ENCODE measurements around the gene EEF1AKMT1.
"Not testable (repeated sequence)": the region's sequence is repeated elsewhere in the genome, so short reads cannot be mapped to it uniquely, and the experiment has no call there.

EEF1AKMT1 gene

DNA sequence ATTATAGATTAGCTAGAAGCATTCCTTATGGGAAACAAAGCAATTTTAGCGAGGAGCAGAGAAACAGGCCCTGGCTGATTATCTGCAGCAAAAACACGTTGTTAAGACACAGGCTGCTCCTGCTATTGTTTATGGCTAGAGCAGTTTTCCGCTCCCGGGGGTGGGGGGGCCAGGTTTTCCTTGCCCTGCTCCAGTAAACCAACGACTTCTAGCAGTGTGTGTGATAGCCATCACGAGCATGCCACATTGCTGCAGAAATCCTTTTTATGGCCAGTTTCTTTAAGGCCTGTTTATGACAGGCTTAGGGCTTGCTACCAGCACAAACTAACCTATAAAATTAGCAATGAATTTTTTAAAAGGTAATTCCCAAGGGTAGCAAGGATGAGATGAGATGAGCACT lies 88.7 kb downstream of the EEF1AKMT1 start:
- H3K27me3 Mint-ChIP-seq: no peaks in the 10 kb centered on the region
- no peaks in the 10 kb centered on the region for H3K4me1 Mint-ChIP-seq
- CTCF ChIA-PET: no interaction called here
- no peak for DNase-seq
- H3K4me3 Mint-ChIP-seq: no peak overlapping the region
- H3K27ac Mint-ChIP-seq: no peak overlapping the region
- H3K9me3 Mint-ChIP-seq: no peaks in the 10 kb centered on the region
- no peaks in the 10 kb centered on the region for H3K36me3 Mint-ChIP-seq

DNA sequence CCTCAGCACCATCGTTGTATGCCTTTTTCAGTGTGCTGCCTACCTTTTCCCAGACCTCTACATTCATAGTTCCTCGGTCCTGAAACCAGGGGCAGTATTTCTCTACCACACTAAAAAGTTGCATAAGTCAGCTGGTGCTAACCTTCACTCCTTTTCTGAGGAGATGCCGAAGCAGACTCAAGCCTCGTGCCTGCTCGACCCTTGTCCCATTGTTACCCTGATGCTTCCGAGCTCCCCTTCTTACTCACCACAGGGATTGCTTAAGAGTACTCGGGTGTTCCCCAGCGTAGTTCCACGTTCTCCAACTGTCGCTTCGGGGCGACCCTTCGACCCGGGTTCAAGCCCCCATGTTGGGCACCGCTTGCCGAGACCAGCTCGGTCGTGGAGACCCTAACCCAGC lies 89.2 kb downstream of the EEF1AKMT1 start:
- H3K27me3 Mint-ChIP-seq: no peaks in the 10 kb centered on the region
- no peak overlapping the region for H3K4me3 Mint-ChIP-seq
- no peaks in the 10 kb centered on the region for H3K36me3 Mint-ChIP-seq
- H3K9me3 Mint-ChIP-seq: no peaks in the 10 kb centered on the region
- no peak overlapping the region for H3K27ac Mint-ChIP-seq
- H3K4me1 Mint-ChIP-seq: no peaks in the 10 kb centered on the region
- DNase-seq: no peak
- CTCF ChIA-PET: no interaction called here

DNA sequence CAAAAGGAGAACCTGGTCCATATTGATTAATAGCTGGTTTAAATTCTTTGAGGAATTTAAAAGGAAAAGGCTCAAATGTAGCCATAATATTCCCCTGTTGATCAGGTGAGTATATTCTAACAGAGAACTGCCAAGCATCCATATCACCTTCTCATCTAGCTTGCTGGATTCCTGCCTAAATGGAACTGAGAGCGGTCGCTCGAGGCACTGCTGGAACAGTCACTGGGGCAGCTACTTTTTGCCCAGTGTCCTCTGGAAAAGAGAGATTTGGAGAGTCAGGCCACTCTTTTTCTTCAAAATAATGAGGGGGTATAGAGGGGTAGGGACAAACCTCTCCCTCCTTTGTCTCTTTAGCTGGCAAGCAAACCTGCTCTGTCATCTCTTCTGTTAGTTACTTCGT lies 89.7 kb downstream of the EEF1AKMT1 start:
- Mint-ChIP-seq H3K4me3 (no peak overlapping the region), H3K4me1 (no peaks in the 10 kb centered on the region), H3K36me3 (no peaks in the 10 kb centered on the region), H3K27ac (no peak overlapping the region), H3K9me3 (no peaks in the 10 kb centered on the region), H3K27me3 (no peaks in the 10 kb centered on the region)
- CTCF ChIA-PET: no interaction called here
- no peak for DNase-seq

DNA sequence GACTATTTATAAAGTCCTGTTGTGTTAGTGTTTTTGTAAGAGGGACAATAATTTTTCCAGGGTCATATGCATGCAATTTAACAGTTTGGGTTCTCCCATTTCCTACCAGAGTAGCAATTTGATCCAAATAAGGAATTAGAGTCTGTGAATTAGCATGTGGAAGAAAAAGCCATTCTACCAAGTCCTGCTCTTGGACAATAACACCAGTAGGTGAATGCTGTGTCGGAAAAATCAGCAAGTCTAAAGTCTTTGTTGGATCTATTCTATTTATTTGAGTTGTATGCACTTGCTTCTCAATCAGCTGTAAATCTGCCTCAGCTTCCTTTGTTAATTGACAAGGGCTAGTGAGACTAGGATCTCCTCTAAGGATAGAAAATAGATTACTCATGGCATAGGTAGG lies 91.7 kb downstream of the EEF1AKMT1 start:
- CTCF ChIA-PET: no interaction called here
- H3K27ac Mint-ChIP-seq: no peak overlapping the region
- no peaks in the 10 kb centered on the region for H3K9me3 Mint-ChIP-seq
- no peaks in the 10 kb centered on the region for H3K27me3 Mint-ChIP-seq
- no peaks in the 10 kb centered on the region for H3K36me3 Mint-ChIP-seq
- H3K4me3 Mint-ChIP-seq: no peak overlapping the region
- H3K4me1 Mint-ChIP-seq: no peaks in the 10 kb centered on the region
- no peak for DNase-seq

DNA sequence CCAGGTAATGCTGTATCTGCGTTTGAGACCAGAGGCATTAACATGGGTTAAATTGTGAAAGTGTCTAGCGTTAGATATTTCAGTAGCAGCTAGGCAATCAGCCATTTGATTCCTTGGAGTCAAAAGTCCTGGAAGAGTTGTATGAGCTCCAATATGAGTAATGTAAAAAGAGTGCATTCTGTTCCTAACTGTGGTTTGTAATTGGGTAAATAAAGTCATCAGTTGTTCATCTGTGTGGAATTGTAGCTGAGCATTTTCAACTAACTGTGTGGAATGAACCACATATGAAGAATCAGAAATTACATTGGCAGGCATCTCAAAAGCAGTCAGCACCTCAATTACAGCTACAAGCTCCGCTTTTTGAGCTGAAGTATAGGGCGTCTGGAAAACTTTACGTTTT lies 92.3 kb downstream of the EEF1AKMT1 start:
- H3K4me1 Mint-ChIP-seq, H3K27me3 Mint-ChIP-seq, CTCF ChIA-PET, H3K4me3 Mint-ChIP-seq, H3K27ac Mint-ChIP-seq, DNase-seq, H3K36me3 Mint-ChIP-seq, H3K9me3 Mint-ChIP-seq: not testable (repeated sequence)

DNA sequence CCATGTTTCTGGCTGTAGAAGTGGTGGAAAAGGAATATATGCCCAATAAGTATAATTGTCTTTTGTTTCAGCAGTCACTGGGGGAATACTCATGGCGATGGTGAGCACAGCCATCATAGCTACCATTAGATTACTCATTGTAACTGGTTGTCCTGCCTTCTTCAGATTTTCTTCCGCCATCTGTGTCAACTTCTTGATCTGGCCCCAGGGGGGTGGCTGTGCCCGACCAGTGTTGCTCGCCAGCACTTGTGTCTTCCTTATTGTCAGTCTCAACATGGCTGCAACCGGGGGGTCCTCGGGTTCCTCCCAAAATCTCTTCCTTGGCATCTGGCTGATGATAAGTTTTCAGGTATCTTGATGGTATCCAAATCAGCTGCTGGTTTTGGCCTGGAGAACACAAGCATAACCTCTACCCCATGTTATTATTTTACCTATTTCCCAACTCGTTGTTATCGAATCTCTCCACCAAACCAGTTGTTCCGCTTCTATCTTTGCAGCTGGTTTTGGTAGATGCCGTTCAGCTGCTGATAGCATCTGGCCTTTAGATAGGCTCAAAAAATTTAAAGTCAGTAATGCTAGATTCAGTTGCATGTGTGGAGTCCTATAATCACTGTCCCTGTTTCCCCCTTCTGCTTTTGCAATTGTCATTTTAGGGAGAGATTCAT lies 93.2 kb downstream of the EEF1AKMT1 start:
- Mint-ChIP-seq H3K4me1 (no peaks in the 10 kb centered on the region), H3K27me3 (no peaks in the 10 kb centered on the region), H3K4me3 (no peak overlapping the region), H3K36me3 (no peaks in the 10 kb centered on the region), H3K27ac (no peak overlapping the region), H3K9me3 (no peaks in the 10 kb centered on the region)
- CTCF ChIA-PET: no interaction called here
- no peak for DNase-seq

DNA sequence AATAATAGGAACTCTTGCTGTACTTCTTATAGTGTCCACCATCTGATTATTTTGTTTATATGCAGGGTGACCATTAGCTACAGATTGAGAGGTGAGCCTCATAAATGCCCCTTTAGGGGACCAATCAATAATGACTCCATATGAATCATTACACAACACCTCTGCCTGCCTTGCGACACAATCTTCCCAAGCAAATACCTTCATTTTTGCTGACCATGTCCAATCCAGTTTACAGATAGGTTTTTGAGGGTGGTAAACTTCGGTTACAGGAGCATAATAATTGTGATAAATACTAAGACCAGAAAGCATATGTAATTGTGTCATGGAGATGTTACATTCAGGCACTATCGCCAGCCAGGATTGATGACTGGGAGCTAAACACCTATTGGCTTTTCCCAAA lies 93.9 kb downstream of the EEF1AKMT1 start:
- CTCF ChIA-PET: no interaction called here
- H3K36me3 Mint-ChIP-seq: no peaks in the 10 kb centered on the region
- H3K9me3 Mint-ChIP-seq: no peaks in the 10 kb centered on the region
- no peak for DNase-seq
- H3K27me3 Mint-ChIP-seq: no peaks in the 10 kb centered on the region
- H3K4me3 Mint-ChIP-seq: no peak overlapping the region
- no peak overlapping the region for H3K27ac Mint-ChIP-seq
- no peaks in the 10 kb centered on the region for H3K4me1 Mint-ChIP-seq
